ENCODE results near the gene TMEM235.

The TMEM235 gene

GRCh38 chr17:78264590-78264989, 33.2 kb downstream of the TMEM235 start:
- Histone ChIP-seq H3K4me1 (ENCODE audit: control insufficient read depth, insufficient read depth, low read length) (peaks cover 5% of the 10 kb centered on the region), H3K4me3 (ENCODE audit: low read depth, low read length) (no peak overlapping the region), H3K36me3 (ENCODE audit: control insufficient read depth, insufficient read depth, low read length) (no peaks in the 10 kb centered on the region), H3K27me3 (ENCODE audit: control insufficient read depth, insufficient read depth, low read length) (peaks cover 3% of the 10 kb centered on the region), H3K9ac (ENCODE audit: low read depth, low read length) (no peak overlapping the region), H3K9me3 (ENCODE audit: control insufficient read depth, insufficient read depth, low read length) (no peaks in the 10 kb centered on the region)

DNA sequence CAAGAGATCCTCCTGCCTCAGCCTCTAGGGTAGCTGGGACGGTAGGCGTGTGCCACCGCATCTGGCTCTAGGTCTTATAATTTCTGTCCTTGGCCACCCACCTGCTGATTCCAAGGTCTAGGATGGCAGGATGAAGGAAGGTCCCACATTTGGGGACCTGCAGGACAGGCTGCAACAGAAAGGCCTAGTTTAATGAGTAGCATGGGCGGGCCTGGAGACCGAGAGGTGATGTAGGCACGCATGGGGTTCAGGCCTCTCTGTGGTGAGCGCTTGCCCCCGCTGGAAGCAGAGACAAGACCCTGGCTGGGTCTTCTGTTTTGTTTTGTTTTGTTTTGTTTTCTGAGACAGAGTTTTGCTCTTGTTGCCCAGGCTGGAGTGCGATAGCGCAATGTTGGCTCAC, 33.7 kb downstream of the TMEM235 start:
- Histone ChIP-seq H3K9ac (ENCODE audit: low read depth, low read length) (no peak overlapping the region), H3K4me1 (ENCODE audit: control insufficient read depth, insufficient read depth, low read length) (peaks cover 10% of the 10 kb centered on the region), H3K9me3 (ENCODE audit: control insufficient read depth, insufficient read depth, low read length) (no peaks in the 10 kb centered on the region), H3K27me3 (ENCODE audit: control insufficient read depth, insufficient read depth, low read length) (peaks cover 3% of the 10 kb centered on the region), H3K36me3 (ENCODE audit: control insufficient read depth, insufficient read depth, low read length) (no peaks in the 10 kb centered on the region), H3K4me3 (ENCODE audit: low read depth, low read length) (no peak overlapping the region)

GRCh38 chr17:78266231-78266631, 34.8 kb downstream of the TMEM235 start:
- Histone ChIP-seq H3K9me3 (ENCODE audit: control insufficient read depth, insufficient read depth, low read length) (no peaks in the 10 kb centered on the region), H3K9ac (ENCODE audit: low read depth, low read length) (no peak overlapping the region), H3K4me1 (ENCODE audit: control insufficient read depth, insufficient read depth, low read length) (peaks cover 15% of the 10 kb centered on the region), H3K4me3 (ENCODE audit: low read depth, low read length) (no peak overlapping the region), H3K36me3 (ENCODE audit: control insufficient read depth, insufficient read depth, low read length) (no peaks in the 10 kb centered on the region), H3K27me3 (ENCODE audit: control insufficient read depth, insufficient read depth, low read length) (peaks cover 3% of the 10 kb centered on the region)

- Histone ChIP-seq H3K9ac (ENCODE audit: low read depth, low read length) (no peak overlapping the region), H3K27me3 (ENCODE audit: control insufficient read depth, insufficient read depth, low read length) (peaks cover 3% of the 10 kb centered on the region), H3K9me3 (ENCODE audit: control insufficient read depth, insufficient read depth, low read length) (no peaks in the 10 kb centered on the region), H3K4me3 (ENCODE audit: low read depth, low read length) (no peak overlapping the region), H3K36me3 (ENCODE audit: control insufficient read depth, insufficient read depth, low read length) (no peaks in the 10 kb centered on the region), H3K4me1 (ENCODE audit: control insufficient read depth, insufficient read depth, low read length) (peaks cover 15% of the 10 kb centered on the region)
Measured at GRCh38 chr17:78266771-78267170, 35.3 kb downstream of the TMEM235 start.

DNA sequence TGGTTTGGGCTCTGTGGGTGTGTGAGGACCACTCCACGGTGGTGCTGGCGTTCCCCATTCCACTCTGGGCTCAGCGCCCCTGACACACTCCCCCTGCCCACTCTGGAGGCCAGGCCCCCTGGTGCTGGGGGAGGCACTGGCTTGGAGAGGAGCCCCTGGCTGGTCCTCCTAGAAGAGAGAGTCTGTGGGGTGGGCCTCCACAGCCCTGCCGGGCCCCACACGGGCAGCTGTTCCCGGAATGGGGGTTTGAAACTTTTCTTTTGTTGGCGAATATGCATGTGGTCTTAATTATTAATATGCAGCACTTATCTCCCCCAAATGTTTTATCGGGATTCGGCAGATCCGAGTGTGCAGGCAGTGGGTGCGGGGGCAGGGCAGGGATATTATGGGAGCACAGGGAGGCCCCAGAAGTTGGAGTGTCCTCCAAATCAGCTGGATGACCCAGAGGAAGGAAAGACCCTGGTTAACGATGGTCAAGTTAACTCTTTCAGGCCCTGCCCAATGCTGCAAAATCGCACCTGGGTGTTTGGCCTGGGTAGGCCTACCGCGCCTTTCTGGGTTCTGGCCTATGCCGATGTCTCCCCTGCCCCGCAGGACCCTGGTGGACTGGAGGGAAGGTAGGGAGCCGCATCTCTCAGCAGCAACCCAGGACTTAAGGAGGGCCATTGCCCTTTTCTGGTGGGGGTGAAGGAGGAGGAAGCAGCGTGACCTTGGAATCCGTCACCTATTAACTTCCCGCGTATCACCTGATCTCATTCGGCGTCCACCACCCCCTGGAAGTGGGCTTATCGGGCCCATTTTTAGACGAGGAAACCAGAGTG, 36.0 kb downstream of the TMEM235 start:
- Histone ChIP-seq H3K4me1 (ENCODE audit: control insufficient read depth, insufficient read depth, low read length) (peaks cover 17% of the 10 kb centered on the region), H3K27me3 (ENCODE audit: control insufficient read depth, insufficient read depth, low read length) (peaks cover 3% of the 10 kb centered on the region), H3K9ac (ENCODE audit: low read depth, low read length) (no peak overlapping the region), H3K4me3 (ENCODE audit: low read depth, low read length) (no peak overlapping the region), H3K9me3 (ENCODE audit: control insufficient read depth, insufficient read depth, low read length) (no peaks in the 10 kb centered on the region), H3K36me3 (ENCODE audit: control insufficient read depth, insufficient read depth, low read length) (no peaks in the 10 kb centered on the region)

- peaks cover 3% of the 10 kb centered on the region for H3K27me3 ChIP-seq (ENCODE audit: control insufficient read depth, insufficient read depth, low read length)
- no peaks in the 10 kb centered on the region for H3K9me3 ChIP-seq (ENCODE audit: control insufficient read depth, insufficient read depth, low read length)
- H3K36me3 ChIP-seq (ENCODE audit: control insufficient read depth, insufficient read depth, low read length): no peaks in the 10 kb centered on the region
- H3K4me3 ChIP-seq (ENCODE audit: low read depth, low read length): peak overlapping the region; percentile 35
- H3K4me1 ChIP-seq (ENCODE audit: control insufficient read depth, insufficient read depth, low read length): peaks cover 17% of the 10 kb centered on the region
- H3K9ac ChIP-seq (ENCODE audit: low read depth, low read length): peak overlapping the region; percentile 37
Measured at GRCh38 chr17:78268191-78268874, 36.9 kb downstream of the TMEM235 start.

DNA sequence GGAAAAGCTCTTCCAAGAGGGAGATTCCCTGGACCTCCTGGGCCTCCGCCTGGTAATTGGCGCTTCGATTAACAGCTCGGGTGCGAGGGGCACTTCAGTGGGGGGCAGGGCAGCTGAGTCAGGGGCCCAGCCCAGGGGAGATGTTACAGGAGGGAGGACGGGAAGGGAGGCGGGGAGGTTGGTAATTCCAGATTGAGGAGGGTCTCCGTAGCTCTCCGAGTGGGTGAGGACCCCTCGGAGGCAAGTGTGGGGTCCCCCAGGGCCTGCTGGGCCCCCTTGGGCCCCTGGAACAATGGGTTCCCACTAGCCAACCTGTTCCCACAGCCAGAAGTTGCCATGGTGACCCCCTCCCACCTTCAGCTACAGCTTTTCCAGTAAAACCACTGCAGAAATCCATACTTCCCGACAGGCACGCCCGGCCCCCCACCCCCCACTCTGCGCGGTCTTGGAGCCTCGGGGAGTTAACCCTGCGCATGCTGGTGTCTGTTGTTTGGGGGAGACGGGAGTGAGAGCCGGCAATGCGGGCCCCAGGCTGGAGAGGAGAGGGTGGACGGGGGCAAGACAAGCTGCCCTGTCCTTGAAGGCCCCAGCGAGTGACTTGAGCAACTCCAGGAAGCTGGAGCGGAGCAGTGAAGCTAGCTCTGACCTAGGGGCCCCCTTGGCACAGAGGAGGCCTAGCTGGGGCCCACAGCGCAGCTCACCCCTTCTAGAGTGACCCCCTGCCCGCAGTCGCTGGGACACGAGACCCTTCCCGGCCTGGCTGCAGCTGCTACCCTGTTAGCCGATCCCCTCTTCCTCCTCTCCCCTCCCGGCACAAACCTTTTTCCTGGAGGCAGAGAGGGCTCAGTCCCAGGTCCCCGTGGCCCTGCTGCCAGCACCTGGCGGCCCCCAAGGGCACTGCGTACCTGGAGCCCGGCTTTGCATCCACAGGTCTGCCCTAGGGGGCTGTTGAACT, 37.8 kb downstream of the TMEM235 start:
- Histone ChIP-seq H3K4me1 (ENCODE audit: control insufficient read depth, insufficient read depth, low read length) (peaks cover 17% of the 10 kb centered on the region), H3K9ac (ENCODE audit: low read depth, low read length) (no peak overlapping the region), H3K27me3 (ENCODE audit: control insufficient read depth, insufficient read depth, low read length) (peaks cover 3% of the 10 kb centered on the region), H3K36me3 (ENCODE audit: control insufficient read depth, insufficient read depth, low read length) (no peaks in the 10 kb centered on the region), H3K4me3 (ENCODE audit: low read depth, low read length) (no peak overlapping the region), H3K9me3 (ENCODE audit: control insufficient read depth, insufficient read depth, low read length) (no peaks in the 10 kb centered on the region)

GRCh38 chr17:78269955-78270381, 38.5 kb downstream of the TMEM235 start:
- peaks cover 3% of the 10 kb centered on the region for H3K27me3 ChIP-seq (ENCODE audit: control insufficient read depth, insufficient read depth, low read length)
- H3K36me3 ChIP-seq (ENCODE audit: control insufficient read depth, insufficient read depth, low read length): no peaks in the 10 kb centered on the region
- H3K4me1 ChIP-seq (ENCODE audit: control insufficient read depth, insufficient read depth, low read length): peaks cover 17% of the 10 kb centered on the region
- H3K9me3 ChIP-seq (ENCODE audit: control insufficient read depth, insufficient read depth, low read length): no peaks in the 10 kb centered on the region
- no peak overlapping the region for H3K4me3 ChIP-seq (ENCODE audit: low read depth, low read length)
- no peak overlapping the region for H3K9ac ChIP-seq (ENCODE audit: low read depth, low read length)

DNA sequence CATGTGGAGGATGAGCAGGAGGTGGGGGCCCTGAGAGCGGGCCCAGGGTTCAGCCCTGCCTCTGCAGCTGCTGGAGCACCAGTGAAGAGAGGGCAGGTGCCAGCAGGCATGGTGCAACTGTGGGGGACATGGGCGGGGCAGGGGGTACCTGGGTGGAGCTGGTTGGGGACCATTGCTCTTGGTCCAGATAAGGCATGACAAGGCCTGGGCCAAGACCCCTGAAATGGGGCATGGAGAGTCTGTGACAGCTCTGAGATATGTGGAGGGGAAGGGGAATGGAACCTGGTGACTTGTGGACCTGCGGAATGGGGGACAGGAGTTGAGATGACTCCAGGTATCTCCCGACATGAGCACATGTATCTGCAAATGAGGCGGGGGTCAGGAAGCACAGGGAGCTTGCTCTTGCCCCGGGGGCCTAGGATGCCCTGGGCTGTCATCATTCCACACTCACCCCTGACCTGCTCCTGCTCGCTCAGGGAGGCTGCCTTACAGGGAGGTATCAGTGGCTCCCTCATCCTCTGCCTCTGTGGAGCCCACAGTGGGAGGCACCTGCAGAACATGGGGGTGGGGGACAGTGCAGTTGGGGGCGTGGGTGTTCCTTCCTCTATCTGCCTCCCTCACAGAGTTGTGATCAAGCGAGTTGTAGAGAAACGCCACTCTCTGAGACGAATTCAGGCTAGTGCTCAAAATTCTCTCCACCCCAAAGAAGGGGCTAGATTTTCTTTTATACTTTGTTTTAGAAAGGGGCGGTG, 40.2 kb downstream of the TMEM235 start:
- Histone ChIP-seq H3K9ac (ENCODE audit: low read depth, low read length) (no peak overlapping the region), H3K27me3 (ENCODE audit: control insufficient read depth, insufficient read depth, low read length) (peaks cover 3% of the 10 kb centered on the region), H3K36me3 (ENCODE audit: control insufficient read depth, insufficient read depth, low read length) (no peaks in the 10 kb centered on the region), H3K4me1 (ENCODE audit: control insufficient read depth, insufficient read depth, low read length) (peaks cover 17% of the 10 kb centered on the region), H3K9me3 (ENCODE audit: control insufficient read depth, insufficient read depth, low read length) (no peaks in the 10 kb centered on the region), H3K4me3 (ENCODE audit: low read depth, low read length) (no peak overlapping the region)

GRCh38 chr17:78272181-78272913, 40.9 kb downstream of the TMEM235 start:
- H3K9me3 ChIP-seq (ENCODE audit: control insufficient read depth, insufficient read depth, low read length): no peaks in the 10 kb centered on the region
- H3K4me3 ChIP-seq (ENCODE audit: low read depth, low read length): no peak overlapping the region
- H3K27me3 ChIP-seq (ENCODE audit: control insufficient read depth, insufficient read depth, low read length): peaks cover 3% of the 10 kb centered on the region
- peaks cover 17% of the 10 kb centered on the region for H3K4me1 ChIP-seq (ENCODE audit: control insufficient read depth, insufficient read depth, low read length)
- no peak overlapping the region for H3K9ac ChIP-seq (ENCODE audit: low read depth, low read length)
- H3K36me3 ChIP-seq (ENCODE audit: control insufficient read depth, insufficient read depth, low read length): no peaks in the 10 kb centered on the region
